Naive thymus-derived CD8-positive, alpha-beta T cell (primary cell): Measurements from ENCODE around the gene EXOC3L4. TPM values are rescaled to one million over a fixed set of nuclear protein-coding genes. Genes with fewer than 3 reads are reported as not detected.
"Not testable (repeated sequence)": the region's sequence is repeated elsewhere in the genome, so short reads cannot be mapped to it uniquely, and the experiment has no call there.

ENCODE experiments used
- ATAC-seq, 2 donors: fragments of 150-1000 bp; cut with Tn5 transposase in 1 of 2; sonication (Bioruptor Pico), chemical (Tn5 transposase) in 1 of 2; 1 replicate in 1 of 2; 2 replicates in 1 of 2; pipeline ENCODE4 v1.10.0; 2021; ENCODE audit warnings: mild to moderate bottlenecking in 2 of 2, moderate library complexity in 2 of 2
- POLR2A ChIA-PET: fragments of 350-600 bp; sonication (Branson Sonifier 250); formaldehyde crosslinking; loops from one replicate; lab custom pipeline; 2021; ENCODE audit warnings: antibody characterized with exemption; lab: Charles Lee
- DNase-seq, 10 donors: peaks; one replicate each; pipeline versions ENCODE4 v3.0.0 to v3.0.0-alpha.2; 2020 to 2022
- H3K27ac Mint-ChIP-seq, 10 donors: one replicate each; pipeline ENCODE4 v1.8.0; 2020 to 2022; ENCODE audit warnings: mild to moderate bottlenecking in 10 of 10, mixed read lengths in 10 of 10, moderate library complexity in 4 of 10, inconsistent platforms in 1 of 10
- H3K27me3 Mint-ChIP-seq, 5 donors: one replicate each; pipeline ENCODE4 v1.8.0; 2021 to 2022; ENCODE audit warnings: mixed read lengths in 5 of 5
- H3K36me3 Mint-ChIP-seq, 3 donors: one replicate each; pipeline ENCODE4 v1.8.0; 2020 to 2022; ENCODE audit warnings: mixed read lengths in 3 of 3, mild to moderate bottlenecking in 2 of 3, inconsistent platforms in 1 of 3
- H3K4me1 Mint-ChIP-seq, 4 donors: one replicate each; pipeline ENCODE4 v1.8.0; 2021 to 2022; ENCODE audit warnings: mixed read lengths in 4 of 4
- H3K4me3 Mint-ChIP-seq, 10 donors: one replicate each; pipeline ENCODE4 v1.8.0; 2020 to 2022; ENCODE audit warnings: mild to moderate bottlenecking in 10 of 10, mixed read lengths in 10 of 10, moderate library complexity in 6 of 10, inconsistent platforms in 1 of 10
- H3K9me3 Mint-ChIP-seq, 9 donors: one replicate each; pipeline ENCODE4 v1.8.0; 2020 to 2022; ENCODE audit warnings: mixed read lengths in 9 of 9, mild to moderate bottlenecking in 3 of 9, inconsistent platforms in 1 of 9, moderate library complexity in 1 of 9
- polyA plus RNA-seq, 3 donors: library from polyadenylated mRNA; unstranded; fragments of 300-500 nt; fragmentation: Illumina TruSeq; gene quantifications; one replicate each; pipeline ENCODE4 v1.2.3, GENCODE V29; 2021
- total RNA-seq, 8 experiments: library from RNA in 2 of 8; stranded (reverse) in 2 of 8; gene quantifications; one replicate each; pipeline ENCODE4 v1.2.3 and lab custom pipeline; 2021 to 2026

The EXOC3L4 gene
- not detected for total RNA-seq
- not detected for polyA plus RNA-seq
- total RNA-seq (lab: John Stamatoyannopoulos, UW) = 0 to 0.19 (median 0) reads per million in 6 experiments

DNA sequence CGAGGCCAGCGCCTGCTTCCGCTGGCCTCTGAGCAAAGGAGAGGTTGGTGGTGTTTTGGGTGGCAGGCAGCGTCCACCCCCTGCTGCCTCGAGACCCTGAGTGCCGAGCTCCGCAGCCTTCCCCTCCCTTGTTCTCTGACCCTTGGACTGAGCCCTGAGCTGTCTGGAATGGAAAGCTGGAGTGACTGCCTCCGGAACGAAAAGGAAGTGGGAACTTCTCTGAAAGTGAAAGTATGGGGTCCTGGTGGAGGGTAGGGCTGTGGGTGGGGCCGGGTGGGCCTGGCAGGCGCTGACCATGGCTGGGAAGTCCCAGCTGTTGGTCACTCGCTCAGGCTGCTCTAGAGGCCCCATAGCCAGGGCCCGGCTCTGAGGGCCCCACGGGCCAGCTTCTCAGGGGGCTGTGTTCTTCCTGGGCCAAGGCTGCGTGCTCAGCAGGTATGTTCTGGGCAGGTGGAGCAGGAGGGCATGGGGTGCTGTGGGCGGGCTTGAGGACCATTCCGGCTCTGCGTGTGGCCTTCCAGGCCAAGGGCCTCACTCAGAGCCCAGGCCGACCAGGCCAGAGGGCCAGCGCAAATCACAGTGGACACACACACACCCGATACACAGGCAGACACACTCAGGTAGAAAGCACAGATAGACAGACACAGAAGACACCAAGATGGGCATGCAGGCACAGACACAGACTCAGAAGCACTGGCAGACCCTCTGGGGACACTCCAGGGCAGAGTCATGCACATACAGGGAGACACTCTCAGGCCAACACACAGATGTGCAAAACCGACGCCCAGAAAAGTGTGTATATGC is at the start of gene EXOC3L4:
Gene EXOC3L4 (plus strand): TSS at position 320 of the 804 bp plus-strand sequence. CDS start 5,495 bp downstream, outside the sequence.
- Mint-ChIP-seq H3K27ac (peak within 1 kb of the TSS in 1 of 10 donors; percentile 73), H3K4me1 (peaks cover 0 to 9% (median 3%) of the 10 kb centered on the region in 4 donors), H3K4me3 (peak within 1 kb of the TSS in 1 of 10 donors; percentile 30), H3K36me3 (no peaks in the 10 kb centered on the region), H3K9me3 (no peaks in the 10 kb centered on the region), H3K27me3 (peaks cover 0 to 17% (median 9%) of the 10 kb centered on the region in 5 donors)
- no peak for DNase-seq
- no peak for ATAC-seq
- POLR2A ChIA-PET = no interaction called here

DNA sequence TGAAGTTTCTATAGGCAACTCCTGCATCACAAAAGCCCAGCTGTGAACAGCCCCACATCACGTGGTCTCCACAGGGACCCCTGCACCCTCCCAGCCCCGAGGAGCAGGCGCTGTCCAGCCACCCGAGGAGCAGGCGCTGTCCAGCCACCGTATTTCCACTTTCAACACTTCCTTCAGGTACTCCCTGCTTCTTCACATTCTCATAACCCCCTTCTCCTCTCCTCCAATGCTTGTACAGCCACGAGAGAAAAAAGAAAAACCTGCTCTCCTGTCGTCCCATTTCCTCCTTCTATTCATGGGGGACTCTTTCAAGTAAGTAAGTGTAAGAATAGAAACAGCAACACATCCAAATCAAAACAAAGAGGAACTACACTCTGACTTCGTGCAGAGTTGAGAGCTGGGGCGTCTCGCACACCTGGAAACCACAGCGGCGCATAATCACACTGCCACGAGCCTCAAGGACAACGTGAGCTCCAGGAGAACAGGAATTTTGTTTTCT is 49.1 kb upstream of the EXOC3L4 start:
- H3K27me3 Mint-ChIP-seq = peaks cover 0 to 18% (median 13%) of the 10 kb centered on the region in 5 donors
- DNase-seq (peak in 1 of 10 donors; percentile 4), ATAC-seq (no peak)
- peak overlapping the region in 2 of 10 donors; percentile 43 to 74 for H3K27ac Mint-ChIP-seq
- H3K9me3 Mint-ChIP-seq = peaks cover 0 to 11% (median 4%) of the 10 kb centered on the region in 9 donors
- H3K4me3 Mint-ChIP-seq = peak overlapping the region in 8 of 10 donors; percentile 12 to 59 (median 32)
- POLR2A ChIA-PET = no interaction called here
- peaks cover 3 to 18% (median 12%) of the 10 kb centered on the region in 4 donors for H3K4me1 Mint-ChIP-seq
- peaks cover 7 to 9% (median 8%) of the 10 kb centered on the region in 3 donors for H3K36me3 Mint-ChIP-seq

DNA sequence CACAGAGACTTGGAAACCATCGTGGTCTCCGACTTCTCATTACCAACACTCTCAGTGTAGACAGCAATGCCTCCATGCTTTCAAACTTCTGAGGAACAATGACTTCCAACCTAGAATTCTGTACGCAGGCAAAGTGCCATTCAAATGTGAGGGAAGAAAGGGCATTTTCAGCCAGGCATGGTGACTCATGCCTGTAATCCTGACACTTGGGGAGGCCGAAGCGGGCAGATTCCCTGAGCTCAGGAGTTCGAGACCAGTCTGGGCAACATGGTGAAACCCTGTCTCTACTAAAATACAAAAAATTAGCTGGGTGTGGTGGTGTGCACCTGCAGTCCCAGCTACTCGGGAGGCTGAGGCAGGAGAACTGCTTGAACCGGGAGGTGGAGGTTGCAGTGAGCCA is 47.1 kb upstream of the EXOC3L4 start:
- not testable (repeated sequence) for H3K36me3 Mint-ChIP-seq, H3K9me3 Mint-ChIP-seq, ATAC-seq, H3K4me3 Mint-ChIP-seq, H3K27ac Mint-ChIP-seq, DNase-seq
- POLR2A ChIA-PET = interaction anchor here (0.7 kb wide), 1 partner anchor 11 kb away, joined by 3 read pairs; no protein-coding TSS in a partner anchor
- Mint-ChIP-seq H3K27me3 (peaks cover 0 to 17% (median 13%) of the 10 kb centered on the region in 5 donors), H3K4me1 (peaks cover 3 to 20% (median 12%) of the 10 kb centered on the region in 4 donors)

DNA sequence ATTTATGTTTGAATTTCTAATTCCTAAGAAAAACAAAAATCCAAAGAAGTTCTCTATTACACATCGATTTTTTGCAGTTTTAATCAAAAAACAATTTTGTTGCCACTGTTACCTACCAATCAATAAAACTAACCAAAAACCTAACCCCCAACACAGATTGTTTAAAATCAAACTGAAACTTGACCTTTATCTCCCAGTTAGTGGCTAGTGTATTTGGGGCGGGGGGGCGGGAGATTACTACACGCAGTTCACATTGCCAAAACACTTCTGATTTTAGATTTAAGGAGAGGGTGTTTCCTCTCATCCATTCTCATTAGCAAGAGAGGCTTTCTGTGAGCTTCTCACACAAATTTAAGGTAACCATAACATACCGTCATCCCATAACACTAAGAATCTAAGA is 43.6 kb upstream of the EXOC3L4 start:
- H3K9me3 Mint-ChIP-seq = no peaks in the 10 kb centered on the region
- no peak overlapping the region for H3K27ac Mint-ChIP-seq
- ATAC-seq = no peak
- peaks cover 1 to 18% (median 4%) of the 10 kb centered on the region in 5 donors for H3K27me3 Mint-ChIP-seq
- H3K36me3 Mint-ChIP-seq = no peaks in the 10 kb centered on the region
- H3K4me3 Mint-ChIP-seq = no peak overlapping the region
- POLR2A ChIA-PET = interaction anchor here (0.7 kb wide), 1 partner anchor 442 kb away, joined by 3 read pairs; no protein-coding TSS in a partner anchor
- no peak for DNase-seq
- peaks cover 0 to 18% (median 10%) of the 10 kb centered on the region in 4 donors for H3K4me1 Mint-ChIP-seq

DNA sequence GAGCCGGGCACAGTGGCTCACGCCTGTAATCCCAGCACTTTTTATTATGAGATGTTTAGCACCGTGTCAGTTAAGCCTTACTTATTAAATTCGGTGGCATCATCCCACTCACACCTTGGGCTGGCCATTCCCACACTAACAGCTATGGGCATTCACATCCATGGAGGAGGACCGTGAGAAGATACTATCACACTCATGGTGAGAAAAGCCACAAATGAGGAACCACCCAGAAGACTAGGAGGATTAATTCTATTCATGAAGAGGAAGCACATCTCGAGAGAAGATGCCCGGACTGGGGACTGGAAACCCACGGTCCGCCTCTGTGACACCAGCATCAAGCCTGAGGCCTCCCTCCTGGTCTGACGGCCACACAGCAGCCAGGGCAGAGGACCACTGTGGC is 42.1 kb upstream of the EXOC3L4 start:
- no peak overlapping the region for H3K4me3 Mint-ChIP-seq
- peaks cover 0 to 15% (median 4%) of the 10 kb centered on the region in 5 donors for H3K27me3 Mint-ChIP-seq
- H3K9me3 Mint-ChIP-seq = no peaks in the 10 kb centered on the region
- no peak overlapping the region for H3K27ac Mint-ChIP-seq
- H3K36me3 Mint-ChIP-seq = no peaks in the 10 kb centered on the region
- ATAC-seq = no peak
- peaks cover 0 to 20% (median 12%) of the 10 kb centered on the region in 4 donors for H3K4me1 Mint-ChIP-seq
- no peak for DNase-seq
- POLR2A ChIA-PET = no interaction called here

DNA sequence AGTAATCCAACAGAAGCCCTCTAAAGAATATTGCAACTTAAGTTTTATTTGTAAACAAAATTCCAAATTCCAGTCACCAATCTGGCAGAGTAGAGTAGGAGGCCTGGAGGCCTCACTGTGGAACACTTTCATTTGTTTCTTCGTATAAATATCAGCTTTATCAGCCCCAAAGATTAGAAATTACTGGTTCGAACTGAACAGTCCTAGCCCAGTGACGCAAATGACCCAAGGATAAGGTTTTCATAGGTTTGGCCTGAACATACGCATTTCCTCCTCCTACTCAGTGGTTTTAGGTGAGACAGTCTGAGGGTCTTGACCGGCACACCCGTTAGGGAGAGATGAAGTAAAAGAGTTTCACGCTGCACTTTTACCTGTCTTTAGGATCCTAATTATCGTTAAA is 38.8 kb upstream of the EXOC3L4 start:
- Mint-ChIP-seq H3K27me3 (peaks cover 3 to 26% (median 19%) of the 10 kb centered on the region in 5 donors), H3K9me3 (no peaks in the 10 kb centered on the region), H3K36me3 (no peaks in the 10 kb centered on the region), H3K27ac (peak overlapping the region in 3 of 10 donors; percentile 14 to 43 (median 36)), H3K4me3 (peak overlapping the region; percentile 34 to 90 (median 74)), H3K4me1 (peaks cover 0 to 25% (median 17%) of the 10 kb centered on the region in 4 donors)
- ATAC-seq = no peak
- no peak for DNase-seq
- POLR2A ChIA-PET = no interaction called here

DNA sequence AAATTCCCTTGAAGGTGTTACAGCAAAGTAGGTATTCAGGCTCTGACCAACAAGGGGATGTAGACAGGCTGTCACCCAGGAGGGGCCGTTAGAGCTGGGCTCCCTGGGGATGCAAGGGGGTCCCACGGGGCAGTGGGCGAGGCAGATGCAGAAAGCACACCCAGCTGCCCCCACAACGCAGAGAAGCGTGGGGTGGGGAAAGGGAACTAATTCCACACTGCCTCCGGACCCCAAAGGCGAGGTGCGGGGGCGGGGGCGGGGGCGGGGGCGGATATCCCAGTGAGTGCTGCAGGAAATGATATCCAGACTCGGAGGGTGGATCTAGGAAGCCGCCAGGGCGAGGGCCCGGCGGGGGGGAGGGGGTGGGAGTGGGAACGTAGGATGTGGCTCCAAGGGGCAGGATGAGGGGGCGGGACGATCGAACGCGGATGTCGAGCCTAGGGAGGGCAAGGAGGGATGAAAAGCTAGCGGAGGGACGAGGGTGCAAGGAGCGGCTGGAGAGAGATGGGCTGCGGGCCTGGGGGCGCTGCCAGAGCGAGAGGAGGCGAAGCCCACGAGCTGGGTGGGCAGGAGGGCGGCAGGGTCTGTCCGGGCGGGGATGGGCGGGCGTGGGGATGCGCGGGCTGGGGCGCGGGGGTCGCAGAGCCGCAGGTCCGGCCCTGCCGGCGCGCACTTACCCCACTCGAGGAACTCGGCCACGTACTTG is 38.0 kb upstream of the EXOC3L4 start:
- Mint-ChIP-seq H3K4me1 (peaks cover 0 to 25% (median 17%) of the 10 kb centered on the region in 4 donors), H3K9me3 (no peaks in the 10 kb centered on the region), H3K27me3 (peaks cover 3 to 26% (median 19%) of the 10 kb centered on the region in 5 donors), H3K27ac (peak overlapping the region in 1 of 10 donors; percentile 34), H3K4me3 (peak overlapping the region; percentile 61 to 90 (median 74)), H3K36me3 (no peaks in the 10 kb centered on the region)
- POLR2A ChIA-PET = no interaction called here
- DNase-seq (peak in 1 of 10 donors; percentile 63), ATAC-seq (no peak)

DNA sequence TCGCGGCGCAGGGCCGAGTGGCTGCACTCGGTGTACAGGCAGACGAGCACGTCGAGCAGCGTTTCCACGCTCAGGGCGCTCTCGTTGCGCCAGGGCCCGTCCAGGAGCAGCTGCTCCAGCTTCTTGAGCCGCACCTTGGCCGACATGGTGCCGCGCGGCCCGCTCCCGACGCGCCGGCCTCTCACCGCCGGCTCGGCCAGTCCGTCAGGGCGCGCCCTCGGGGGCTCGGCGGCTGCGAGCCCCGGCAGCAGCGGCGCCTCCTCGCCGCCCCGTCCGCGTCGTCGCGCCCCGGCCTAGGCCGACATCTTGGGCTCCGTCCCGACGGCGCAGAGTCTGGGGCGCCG is 37.5 kb upstream of the EXOC3L4 start:
- H3K9me3 Mint-ChIP-seq = no peaks in the 10 kb centered on the region
- DNase-seq (peak in 1 of 10 donors; percentile 13), ATAC-seq (peak; percentile 16 to 26)
- H3K27ac Mint-ChIP-seq = no peak overlapping the region
- H3K4me3 Mint-ChIP-seq = peak overlapping the region in 2 of 10 donors; percentile 73 to 76
- peaks cover 0 to 25% (median 17%) of the 10 kb centered on the region in 4 donors for H3K4me1 Mint-ChIP-seq
- peaks cover 3 to 26% (median 19%) of the 10 kb centered on the region in 5 donors for H3K27me3 Mint-ChIP-seq
- POLR2A ChIA-PET = no interaction called here
- no peaks in the 10 kb centered on the region for H3K36me3 Mint-ChIP-seq

DNA sequence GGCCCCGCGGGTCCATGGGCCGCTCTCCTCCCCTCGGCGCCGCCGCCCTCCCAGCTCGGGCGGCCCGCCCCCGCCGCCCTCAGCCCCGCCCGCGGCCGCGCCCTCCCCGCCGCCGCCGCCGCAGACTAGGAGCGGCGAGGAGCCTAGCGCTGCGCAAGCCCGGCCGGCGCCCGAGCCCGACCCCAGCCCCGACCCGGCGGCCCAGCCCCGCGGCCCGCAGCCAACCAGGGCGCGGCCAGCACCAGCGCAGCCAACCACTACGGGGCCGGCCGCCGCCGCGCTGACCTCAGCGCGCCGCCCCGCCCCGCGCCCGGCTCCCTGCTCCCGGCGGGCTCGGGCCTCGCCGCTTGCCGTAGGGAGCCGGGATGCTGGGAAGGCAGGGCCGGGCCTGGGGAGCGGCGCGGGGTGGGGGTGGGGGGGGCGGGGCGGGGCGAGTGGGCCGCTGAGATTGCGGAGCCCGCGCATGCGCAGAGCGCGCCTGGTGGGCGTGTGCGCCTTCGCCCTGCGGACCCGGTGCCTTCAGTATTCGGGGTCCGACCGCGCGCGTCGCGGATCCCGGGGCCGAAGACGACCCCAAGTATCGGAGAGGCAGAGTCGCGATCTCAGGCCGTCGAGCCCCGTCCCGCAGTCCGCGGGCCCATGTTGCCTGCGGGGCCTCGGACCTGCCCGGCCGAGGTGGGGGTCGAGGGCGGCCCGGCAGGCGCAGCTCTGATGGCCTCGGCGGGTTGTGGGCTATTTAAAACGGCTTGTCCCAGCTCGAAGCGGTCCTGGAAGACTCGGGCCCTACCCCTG is 37.0 kb upstream of the EXOC3L4 start, which contains the start of gene CDC42BPB:
Gene CDC42BPB (minus strand): TSS at position 178 of the 792 bp plus-strand sequence. CDS start 376 bp downstream, outside the sequence.
- Mint-ChIP-seq H3K4me3 (peak within 1 kb of the TSS; percentile 61 to 90 (median 73)), H3K27ac (peak within 1 kb of the TSS in 3 of 10 donors; percentile 8 to 59 (median 56)), H3K36me3 (no peaks in the 10 kb centered on the region), H3K4me1 (peaks cover 0 to 21% (median 17%) of the 10 kb centered on the region in 4 donors), H3K27me3 (peaks cover 3 to 26% (median 19%) of the 10 kb centered on the region in 5 donors), H3K9me3 (no peaks in the 10 kb centered on the region)
- ATAC-seq = peak; percentile 90
- peak; percentile 28 to 72 (median 54) for DNase-seq
- POLR2A ChIA-PET = no interaction called here

DNA sequence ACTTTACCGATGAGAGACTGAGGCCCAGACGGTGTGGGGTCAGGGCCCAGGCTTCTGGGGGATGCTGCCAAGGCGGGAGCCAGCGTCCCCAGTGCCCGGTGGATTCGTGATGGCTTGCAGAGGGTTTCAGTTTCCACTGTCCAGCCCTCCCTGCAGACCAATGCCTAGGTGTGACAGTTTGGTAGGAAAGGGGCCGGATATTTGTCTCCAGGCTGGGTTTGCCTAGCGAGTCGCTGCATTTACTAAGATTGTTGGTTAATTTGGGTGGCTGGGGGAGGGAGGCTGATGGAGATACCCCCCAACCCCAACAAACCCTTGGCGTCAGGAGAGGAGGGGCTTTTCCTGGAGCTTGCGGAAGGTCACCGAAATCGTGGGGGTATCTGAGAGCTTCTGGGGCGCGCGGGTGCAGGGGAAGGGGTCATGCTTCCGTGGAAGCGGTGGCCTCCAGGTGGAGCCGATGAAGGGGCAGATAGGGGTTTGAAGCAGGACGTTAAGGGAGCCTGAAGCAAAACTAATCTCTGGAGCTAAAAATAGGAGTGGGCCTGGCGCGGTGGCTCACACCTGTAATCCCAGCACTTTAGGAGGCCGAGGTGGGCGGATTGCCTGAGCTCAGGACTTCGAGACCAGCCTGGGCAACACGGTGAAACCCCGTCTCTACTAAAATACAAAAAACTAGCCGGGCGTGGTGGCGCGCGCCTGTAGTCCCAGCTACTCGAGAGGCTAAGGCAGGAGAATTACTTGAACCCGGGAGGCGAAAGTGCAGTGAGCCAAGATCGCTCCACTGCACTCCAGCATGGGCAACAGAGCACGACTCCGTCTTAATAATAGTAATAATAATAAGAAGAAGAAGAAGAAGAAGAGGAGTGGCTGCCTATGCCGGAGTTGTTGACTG is 36.1 kb upstream of the EXOC3L4 start:
- Mint-ChIP-seq H3K36me3 (no peaks in the 10 kb centered on the region), H3K27me3 (peaks cover 3 to 26% (median 19%) of the 10 kb centered on the region in 5 donors), H3K4me1 (peaks cover 0 to 20% (median 17%) of the 10 kb centered on the region in 4 donors), H3K4me3 (peak overlapping the region; percentile 39 to 84 (median 61)), H3K27ac (peak overlapping the region in 3 of 10 donors; percentile 8 to 59 (median 56)), H3K9me3 (no peaks in the 10 kb centered on the region)
- peak in 1 of 2 donors; percentile 5 for ATAC-seq
- no peak for DNase-seq
- POLR2A ChIA-PET = no interaction called here

DNA sequence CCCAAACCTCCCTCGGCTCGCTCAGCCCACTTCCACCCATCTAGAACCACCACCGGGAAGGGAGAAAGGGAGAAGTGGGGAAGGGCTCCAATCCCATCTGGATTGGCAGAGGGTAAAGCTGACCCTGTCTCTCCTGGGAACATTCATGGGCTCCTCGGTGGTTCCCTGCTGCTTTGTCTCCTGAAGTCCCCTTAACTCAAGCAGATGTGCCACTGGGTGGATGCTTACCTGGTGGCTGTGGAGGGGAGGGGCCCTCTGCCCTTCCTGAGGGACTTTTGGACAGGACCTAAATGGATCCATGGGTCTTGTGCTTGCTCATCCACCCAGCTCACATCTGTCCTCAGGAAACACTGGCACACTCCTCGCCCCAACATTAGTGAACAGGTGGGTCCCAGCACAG is 35.0 kb upstream of the EXOC3L4 start:
- peak overlapping the region in 2 of 10 donors; percentile 24 to 64 for H3K4me3 Mint-ChIP-seq
- H3K27ac Mint-ChIP-seq = no peak overlapping the region
- H3K27me3 Mint-ChIP-seq = peaks cover 3 to 29% (median 23%) of the 10 kb centered on the region in 5 donors
- POLR2A ChIA-PET = no interaction called here
- H3K9me3 Mint-ChIP-seq = no peaks in the 10 kb centered on the region
- no peaks in the 10 kb centered on the region for H3K36me3 Mint-ChIP-seq
- H3K4me1 Mint-ChIP-seq = peaks cover 0 to 20% (median 16%) of the 10 kb centered on the region in 4 donors
- ATAC-seq = no peak
- no peak for DNase-seq
